Measurements from ENCODE around the gene PDZRN4. TPM values are rescaled to one million over a fixed set of nuclear protein-coding genes. Genes with fewer than 3 reads are reported as not detected.

The PDZRN4 gene
- total and polyA plus RNA-seq, 11 donors: 0.07 to 1.4 (median 0.12) TPM; not detected in 6

DNA sequence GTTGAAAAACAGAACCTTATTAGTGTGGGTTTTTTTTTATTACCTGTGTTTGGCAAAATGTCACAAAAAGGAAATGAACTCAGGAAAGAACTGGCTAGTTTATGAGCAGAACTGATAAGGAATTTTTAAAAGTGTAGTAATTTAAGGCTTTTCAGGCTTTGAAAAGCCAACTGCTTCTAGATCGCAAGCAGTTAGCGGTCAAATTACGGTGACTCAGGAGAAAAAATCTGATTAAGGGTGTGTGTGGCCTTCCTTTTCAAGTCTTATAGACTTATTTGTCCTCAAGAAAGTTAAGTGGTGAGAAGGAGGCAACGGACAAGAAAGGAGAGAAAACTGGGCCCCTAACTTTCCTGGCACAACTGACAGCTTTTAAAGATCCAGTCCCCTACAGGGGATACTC is 33.4 kb downstream of the PDZRN4 start:
- Histone ChIP-seq H3K27me3 (no peaks in the 10 kb centered on the region), H3K27ac (no peak overlapping the region), H3K9me3 (no peaks in the 10 kb centered on the region), H3K4me1 (no peaks in the 10 kb centered on the region), H3K4me3 (no peak overlapping the region), H3K36me3 (no peaks in the 10 kb centered on the region)
- WGBS, 4 donors: 45 to 69% (median 58%) methylated on average over 4 of the region's 4 CpGs
- DNase-seq (no peak), ATAC-seq (no peak)
- intact Hi-C loops (cut with DNase I): no loop called here
- TF ChIP-seq, protein P1, sequence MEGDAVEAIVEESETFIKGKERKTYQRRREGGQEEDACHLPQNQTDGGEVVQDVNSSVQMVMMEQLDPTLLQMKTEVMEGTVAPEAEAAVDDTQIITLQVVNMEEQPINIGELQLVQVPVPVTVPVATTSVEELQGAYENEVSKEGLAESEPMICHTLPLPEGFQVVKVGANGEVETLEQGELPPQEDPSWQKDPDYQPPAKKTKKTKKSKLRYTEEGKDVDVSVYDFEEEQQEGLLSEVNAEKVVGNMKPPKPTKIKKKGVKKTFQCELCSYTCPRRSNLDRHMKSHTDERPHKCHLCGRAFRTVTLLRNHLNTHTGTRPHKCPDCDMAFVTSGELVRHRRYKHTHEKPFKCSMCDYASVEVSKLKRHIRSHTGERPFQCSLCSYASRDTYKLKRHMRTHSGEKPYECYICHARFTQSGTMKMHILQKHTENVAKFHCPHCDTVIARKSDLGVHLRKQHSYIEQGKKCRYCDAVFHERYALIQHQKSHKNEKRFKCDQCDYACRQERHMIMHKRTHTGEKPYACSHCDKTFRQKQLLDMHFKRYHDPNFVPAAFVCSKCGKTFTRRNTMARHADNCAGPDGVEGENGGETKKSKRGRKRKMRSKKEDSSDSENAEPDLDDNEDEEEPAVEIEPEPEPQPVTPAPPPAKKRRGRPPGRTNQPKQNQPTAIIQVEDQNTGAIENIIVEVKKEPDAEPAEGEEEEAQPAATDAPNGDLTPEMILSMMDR (IDR thresholded peaks at IDR 0.05): no peak
- no peak for TF ChIP-seq POLR2A (IDR thresholded peaks at IDR 0.05)

DNA sequence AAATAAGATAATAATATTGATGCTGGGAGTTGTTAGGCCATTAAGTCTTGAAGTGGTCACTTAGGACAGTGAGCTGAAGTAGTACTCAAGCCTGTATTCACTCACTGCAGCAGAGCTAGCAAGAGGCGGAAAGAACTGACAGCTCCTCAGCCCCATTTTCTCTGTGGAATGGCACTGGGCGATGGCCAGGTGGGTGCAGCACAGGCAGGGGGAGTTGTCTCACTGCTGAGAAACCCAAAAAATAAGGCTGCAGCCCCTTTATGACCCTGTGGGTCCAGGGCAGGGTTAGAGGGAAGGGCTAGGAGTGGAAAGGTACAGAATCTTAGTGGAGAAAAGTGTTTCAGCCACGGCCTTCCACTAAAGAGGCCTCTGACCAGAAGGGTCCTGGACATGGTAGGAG is 35.5 kb downstream of the PDZRN4 start:
- intact Hi-C loops (cut with DNase I): no loop called here
- no peaks in the 10 kb centered on the region for H3K4me1 ChIP-seq
- H3K27me3 ChIP-seq: no peaks in the 10 kb centered on the region
- 85 to 96% (median 93%) methylated on average over 3 of the region's 3 CpGs for WGBS, 4 donors
- no peak overlapping the region for H3K27ac ChIP-seq
- H3K4me3 ChIP-seq: no peak overlapping the region
- no peaks in the 10 kb centered on the region for H3K9me3 ChIP-seq
- TF ChIP-seq, protein P1 (IDR thresholded peaks at IDR 0.05): no peak
- TF ChIP-seq POLR2A (IDR thresholded peaks at IDR 0.05): no peak
- ATAC-seq (no peak), DNase-seq (no peak)
- H3K36me3 ChIP-seq: no peaks in the 10 kb centered on the region

DNA sequence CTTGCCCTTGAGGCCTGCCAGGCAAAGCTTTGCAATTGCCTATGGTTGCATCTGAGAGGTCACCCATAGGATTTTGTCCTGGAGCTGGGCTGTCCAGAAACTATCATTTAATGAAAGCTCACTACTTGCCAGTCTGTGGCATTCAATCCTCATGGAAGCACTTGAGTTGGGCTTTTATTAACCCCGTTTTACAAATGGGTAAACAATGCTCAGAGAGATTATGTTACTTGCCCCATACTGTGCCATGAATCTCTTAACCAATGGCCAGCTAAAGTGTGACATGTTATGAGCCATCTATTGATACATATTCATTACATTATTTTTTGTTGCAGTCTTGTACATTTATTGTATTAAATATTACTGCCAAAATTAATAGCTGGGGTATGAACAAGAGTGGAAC is 35.9 kb downstream of the PDZRN4 start:
- intact Hi-C loops (cut with DNase I): no loop called here
- no peaks in the 10 kb centered on the region for H3K9me3 ChIP-seq
- 45 to 88% (median 57%) methylated on average over 1 of the region's 1 CpG for WGBS, 4 donors
- DNase-seq: no peak
- no peak overlapping the region for H3K27ac ChIP-seq
- no peak for ATAC-seq
- H3K27me3 ChIP-seq: no peaks in the 10 kb centered on the region
- no peaks in the 10 kb centered on the region for H3K36me3 ChIP-seq
- TF ChIP-seq, protein P1 (IDR thresholded peaks at IDR 0.05): no peak
- no peak for TF ChIP-seq POLR2A (IDR thresholded peaks at IDR 0.05)
- H3K4me3 ChIP-seq: no peak overlapping the region
- H3K4me1 ChIP-seq: no peaks in the 10 kb centered on the region

DNA sequence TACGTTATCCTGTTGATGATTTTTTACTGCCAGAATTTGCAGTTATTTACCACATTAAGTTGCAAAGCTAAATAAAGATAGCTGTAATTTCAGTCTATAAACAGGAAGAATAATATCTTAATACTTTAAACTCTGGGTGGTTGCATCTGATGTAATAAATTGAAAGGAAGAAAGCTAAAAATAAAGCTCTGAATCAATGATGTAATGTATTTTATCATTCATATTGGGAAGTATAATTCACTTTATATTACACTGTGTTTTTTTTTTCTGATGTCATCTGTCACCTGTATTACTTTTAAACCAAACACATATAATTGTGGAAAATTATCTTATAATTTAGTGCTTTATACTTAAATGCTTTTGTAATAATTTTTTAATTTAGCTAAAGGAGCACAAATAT is 37.1 kb downstream of the PDZRN4 start:
- Histone ChIP-seq H3K27me3 (no peaks in the 10 kb centered on the region), H3K4me1 (no peaks in the 10 kb centered on the region), H3K4me3 (no peak overlapping the region), H3K36me3 (no peaks in the 10 kb centered on the region), H3K27ac (no peak overlapping the region), H3K9me3 (no peaks in the 10 kb centered on the region)
- 75 to 87% (median 85%) methylated on average over 1 of the region's 1 CpG for WGBS, 4 donors
- DNase-seq: no peak
- TF ChIP-seq, protein P1 (IDR thresholded peaks at IDR 0.05): no peak
- TF ChIP-seq POLR2A (IDR thresholded peaks at IDR 0.05): no peak
- intact Hi-C loops (cut with DNase I): no loop called here
- ATAC-seq: no peak
